A549 (cell line): Measurements from ENCODE around the gene TECPR2. TPM values are rescaled to one million over a fixed set of nuclear protein-coding genes. Genes with fewer than 3 reads are reported as not detected.

Experiments used
- ATAC-seq, 2 experiments: fragments of 200-7000 bp in 1 of 2; fragments of >200 bp in 1 of 2; cut with Nextera tagmentation in 1 of 2; cut with Tn5 transposase in 1 of 2; 3 replicates each; pipeline versions ENCODE4 v1.8.0 to v1.9.1; 2018 to 2020; ENCODE audit warnings: mild to moderate bottlenecking in 1 of 2, moderate library complexity in 1 of 2
- CTCF ChIA-PET: fragments of 300-600 bp; sonication (Branson Sonifier 250); formaldehyde crosslinking; extraction: SDS; loops from one replicate; lab custom pipeline; 2021; ENCODE audit warnings: antibody characterized with exemption, inconsistent platforms; lab: Yijun Ruan, JAX
- POLR2A ChIA-PET: fragments of 350-600 bp; formaldehyde crosslinking; extraction: SDS; loops from one replicate; lab custom pipeline; 2021; ENCODE audit warnings: antibody characterized with exemption, inconsistent platforms; lab: Yijun Ruan, JAX
- DNase-seq, 2 experiments: peaks; one replicate each; pipeline versions ENCODE4 v3.0.0 to v3.0.0-alpha.2; 2011 to 2016; ENCODE audit warnings: low read depth in 1 of 2, low spot score in 1 of 2
- FAIRE-seq: peaks from 2 replicates; lab custom pipeline; 2011; peaks lifted over from hg19 to GRCh38; lab: Jason Lieb, UNC
- H3K27ac ChIP-seq, 2 experiments: fragments of >200 bp; sonication (Bioruptor Twin); formaldehyde crosslinking; 3 replicates each; pipeline ENCODE4 v1.5.1; 2016 to 2017
- H3K4me1 ChIP-seq: fragments of >200 bp; sonication (Bioruptor Twin); formaldehyde crosslinking; 3 replicates; pipeline ENCODE4 v1.6.1; 2016
- H3K4me2 ChIP-seq: fragments of >200 bp; sonication (Bioruptor Twin); formaldehyde crosslinking; 3 replicates; pipeline ENCODE4 v1.6.1; 2016
- H3K4me3 ChIP-seq: fragments of >200 bp; sonication (Bioruptor Twin); formaldehyde crosslinking; 3 replicates; pipeline ENCODE4 v1.5.1; 2016
- H3K9me3 ChIP-seq: fragments of >200 bp; sonication (Bioruptor Twin); formaldehyde crosslinking; 3 replicates; pipeline ENCODE4 v1.6.1; 2016
- CBX2 ChIP-seq: fragments of 200-600 bp; sonication (generic); IDR thresholded peaks from 2 replicates; pipeline ENCODE4 v1.6.1; 2016; ENCODE audit warnings: low read depth, mild to moderate bottlenecking, borderline replicate concordance
- CEBPB ChIP-seq, 2 experiments: fragments of >200 bp in 1 of 2; sonication (Bioruptor Twin) in 1 of 2; formaldehyde crosslinking in 1 of 2; IDR thresholded peaks; 2 replicates each; pipeline ENCODE4 v1.6.1; 2012 to 2016
- CHD2 ChIP-seq: fragments of 150-350 bp; IDR thresholded peaks from 2 replicates; pipeline ENCODE4 v1.6.1; 2014; ENCODE audit warnings: low read length; ENCODE audit not compliant: partially characterized antibody
- CHD4 ChIP-seq: fragments of 200-600 bp; sonication (generic); IDR thresholded peaks from 2 replicates; pipeline ENCODE4 v1.6.1; 2016; ENCODE audit warnings: antibody characterized with exemption, mild to moderate bottlenecking, borderline replicate concordance
- EHF ChIP-seq: fragments of 250-450 bp; sonication (Bioruptor Pico); IDR thresholded peaks from 2 replicates; pipeline ENCODE4 v1.5.0; 2020; ENCODE audit warnings: mild to moderate bottlenecking
- FOSL2 ChIP-seq, 2 experiments: fragments of 450-650 bp in 1 of 2; fragments of >200 bp in 1 of 2; sonication (Bioruptor Twin) in 1 of 2; formaldehyde crosslinking; IDR thresholded peaks; 2 replicates each; pipeline versions ENCODE4 v1.5.0 to v1.6.1; 2016 to 2020; ENCODE audit warnings: mild to moderate bottlenecking in 1 of 2, moderate library complexity in 1 of 2
- FOXS1 ChIP-seq: fragments of 250-450 bp; sonication (Bioruptor Pico); IDR thresholded peaks from 2 replicates; pipeline ENCODE4 v1.5.0; 2020; ENCODE audit warnings: mild to moderate bottlenecking, moderate library complexity
- HOXB5 ChIP-seq: fragments of 250-450 bp; sonication (Bioruptor Pico); IDR thresholded peaks from 2 replicates; pipeline ENCODE4 v1.5.0; 2020; ENCODE audit warnings: mild to moderate bottlenecking, moderate library complexity
- JUN ChIP-seq, 2 experiments: fragments of >200 bp; sonication (Bioruptor Twin); formaldehyde crosslinking; IDR thresholded peaks; 2 replicates in 1 of 2; 3 replicates in 1 of 2; pipeline ENCODE4 v1.6.1; 2016 to 2017
- KDM1A ChIP-seq: fragments of 200-600 bp; sonication (generic); IDR thresholded peaks from 2 replicates; pipeline ENCODE4 v1.6.1; 2016; ENCODE audit warnings: low read depth, mild to moderate bottlenecking
- MAZ ChIP-seq: fragments of 150-350 bp; IDR thresholded peaks from 2 replicates; pipeline ENCODE4 v1.6.1; 2014; ENCODE audit warnings: antibody characterized with exemption, low read depth, low read length, borderline replicate concordance
- NPAS2 ChIP-seq: fragments of 250-450 bp; sonication (Bioruptor Pico); IDR thresholded peaks from 2 replicates; pipeline ENCODE4 v1.8.0; 2022; ENCODE audit warnings: mild to moderate bottlenecking, moderate library complexity, borderline replicate concordance
- PHF8 ChIP-seq: fragments of 200-600 bp; sonication (generic); IDR thresholded peaks from 2 replicates; pipeline ENCODE4 v1.6.1; 2016; ENCODE audit warnings: low read depth, mild to moderate bottlenecking, antibody characterized with exemption, moderate library complexity, borderline replicate concordance
- POLR2AphosphoS2 ChIP-seq: conservative IDR thresholded peaks from 2 replicates; pipeline ENCODE4 v1.6.1; 2012; ENCODE audit warnings: low read length, improper control_type of control experiment, inconsistent platforms
- RAD21 ChIP-seq, 2 experiments: fragments of >200 bp in 1 of 2; sonication (Bioruptor Twin) in 1 of 2; formaldehyde crosslinking in 1 of 2; IDR thresholded peaks in 1 of 2; conservative IDR thresholded peaks in 1 of 2; 2 replicates in 1 of 2; 3 replicates in 1 of 2; pipeline ENCODE4 v1.6.1; 2012 to 2018; ENCODE audit warnings: inconsistent platforms in 1 of 2
- RFX5 ChIP-seq: fragments of 450-650 bp; IDR thresholded peaks from 2 replicates; pipeline ENCODE4 v1.7.1; 2014; ENCODE audit warnings: antibody characterized with exemption, mild to moderate bottlenecking, moderate library complexity
- RNF2 ChIP-seq: fragments of 200-600 bp; sonication (generic); IDR thresholded peaks from 2 replicates; pipeline ENCODE4 v1.6.1; 2016; ENCODE audit warnings: low read depth, mild to moderate bottlenecking, antibody characterized with exemption, moderate library complexity, borderline replicate concordance
- SMC3 ChIP-seq: fragments of >200 bp; sonication (Bioruptor Twin); formaldehyde crosslinking; IDR thresholded peaks from 3 replicates; pipeline ENCODE4 v1.6.1; 2018; ENCODE audit warnings: inconsistent platforms
- SREBF2 ChIP-seq: fragments of 450-650 bp; IDR thresholded peaks from 2 replicates; pipeline ENCODE4 v1.6.1; 2014; ENCODE audit warnings: mild to moderate bottlenecking, moderate library complexity
- WGBS: methylation state at CpG from one replicate; pipeline ENCODE4 v1.1.6; 2017; ENCODE audit errors: missing lambda C conversion rate; 5-methylcytosine and 5-hydroxymethylcytosine counted together
- polyA plus RNA-seq, 4 experiments: library from polyadenylated mRNA; depleted of rRNA in 3 of 4; stranded (reverse); fragments of >200 nt; fragmentation: RNase III in 1 of 4; extraction: RNeasy Plus Mini Kit Qiagen cat#74134 plus additional on column Dnase treatment in 1 of 4; gene quantifications; 2 replicates in 3 of 4; 3 replicates in 1 of 4; pipeline ENCODE4 v1.2.3, GENCODE V29; 2011 to 2017
- TF ChIP-seq, protein P1 (sequence below): fragments of 250-450 bp; sonication (Bioruptor Pico); IDR thresholded peaks from 2 replicates; pipeline ENCODE4 v1.5.0; 2021; ENCODE audit warnings: mild to moderate bottlenecking, moderate library complexity, borderline replicate concordance
- TF ChIP-seq, protein P2 (sequence below): IDR thresholded peaks from 2 replicates; pipeline ENCODE4 v1.6.1; 2012
- TF ChIP-seq, protein P3 (sequence below): fragments of >200 bp; sonication (Bioruptor Twin); formaldehyde crosslinking; IDR thresholded peaks from 3 replicates; pipeline ENCODE4 v1.5.1; 2016
- TF ChIP-seq, protein P4 (sequence below): IDR thresholded peaks from 2 replicates; pipeline ENCODE4 v1.6.1; 2012; ENCODE audit warnings: low read depth, borderline replicate concordance
- TF ChIP-seq, protein P5 (sequence below): fragments of 450-650 bp; IDR thresholded peaks from 2 replicates; pipeline ENCODE4 v1.6.1; 2014; ENCODE audit warnings: antibody characterized with exemption

Gene TECPR2
- polyA plus RNA-seq, 2 of the 4 experiments (the other 2 are of a cell fraction) = 5.9 to 7.6 TPM

DNA sequence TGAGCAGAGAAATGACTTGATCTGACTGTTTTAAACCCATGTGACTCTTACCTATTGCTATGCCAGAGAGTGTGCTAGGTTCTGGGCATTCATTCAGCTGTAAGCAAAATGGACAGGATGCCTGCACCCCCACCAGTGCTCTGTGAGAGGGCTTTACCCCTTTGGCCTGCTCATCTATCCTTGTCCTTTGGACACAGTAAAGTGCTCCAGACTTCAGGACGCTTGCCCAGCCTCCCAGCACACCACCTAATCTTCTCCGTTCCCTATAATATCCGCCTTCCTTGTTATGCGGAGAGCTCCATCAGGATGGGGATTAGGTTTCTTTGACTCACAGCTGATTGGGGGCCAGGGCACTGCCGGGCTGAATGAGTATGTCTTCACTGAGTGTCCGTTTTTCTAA is 47.6 kb upstream of the TECPR2 start (continued):
- TF ChIP-seq, protein P1, sequence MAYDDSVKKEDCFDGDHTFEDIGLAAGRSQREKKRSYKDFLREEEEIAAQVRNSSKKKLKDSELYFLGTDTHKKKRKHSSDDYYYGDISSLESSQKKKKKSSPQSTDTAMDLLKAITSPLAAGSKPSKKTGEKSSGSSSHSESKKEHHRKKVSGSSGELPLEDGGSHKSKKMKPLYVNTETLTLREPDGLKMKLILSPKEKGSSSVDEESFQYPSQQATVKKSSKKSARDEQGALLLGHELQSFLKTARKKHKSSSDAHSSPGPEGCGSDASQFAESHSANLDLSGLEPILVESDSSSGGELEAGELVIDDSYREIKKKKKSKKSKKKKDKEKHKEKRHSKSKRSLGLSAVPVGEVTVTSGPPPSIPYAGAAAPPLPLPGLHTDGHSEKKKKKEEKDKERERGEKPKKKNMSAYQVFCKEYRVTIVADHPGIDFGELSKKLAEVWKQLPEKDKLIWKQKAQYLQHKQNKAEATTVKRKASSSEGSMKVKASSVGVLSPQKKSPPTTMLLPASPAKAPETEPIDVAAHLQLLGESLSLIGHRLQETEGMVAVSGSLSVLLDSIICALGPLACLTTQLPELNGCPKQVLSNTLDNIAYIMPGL (CRISPR knock-in tag) = no peak

DNA sequence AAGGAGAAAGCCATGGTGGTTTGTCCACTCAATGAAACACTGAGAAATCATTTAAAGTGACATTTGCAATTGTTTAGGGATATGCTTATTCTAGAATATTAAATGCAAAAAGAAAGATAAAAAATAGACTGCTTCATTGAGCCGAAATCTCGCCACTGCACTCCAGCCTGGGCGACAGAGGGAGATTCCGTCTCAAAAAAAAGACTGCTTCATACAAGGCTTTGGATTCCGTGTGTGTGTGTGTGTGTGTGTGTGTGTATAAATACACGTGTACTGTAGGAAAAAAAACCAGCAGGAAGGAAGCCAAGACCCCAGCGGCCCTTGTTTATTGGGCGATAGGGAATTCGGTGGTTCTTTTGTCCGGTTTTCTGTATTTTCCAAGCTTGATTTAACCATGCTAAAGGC is 46.4 kb upstream of the TECPR2 start:
- H3K4me1 ChIP-seq = peaks cover 36% of the 10 kb centered on the region

DNA sequence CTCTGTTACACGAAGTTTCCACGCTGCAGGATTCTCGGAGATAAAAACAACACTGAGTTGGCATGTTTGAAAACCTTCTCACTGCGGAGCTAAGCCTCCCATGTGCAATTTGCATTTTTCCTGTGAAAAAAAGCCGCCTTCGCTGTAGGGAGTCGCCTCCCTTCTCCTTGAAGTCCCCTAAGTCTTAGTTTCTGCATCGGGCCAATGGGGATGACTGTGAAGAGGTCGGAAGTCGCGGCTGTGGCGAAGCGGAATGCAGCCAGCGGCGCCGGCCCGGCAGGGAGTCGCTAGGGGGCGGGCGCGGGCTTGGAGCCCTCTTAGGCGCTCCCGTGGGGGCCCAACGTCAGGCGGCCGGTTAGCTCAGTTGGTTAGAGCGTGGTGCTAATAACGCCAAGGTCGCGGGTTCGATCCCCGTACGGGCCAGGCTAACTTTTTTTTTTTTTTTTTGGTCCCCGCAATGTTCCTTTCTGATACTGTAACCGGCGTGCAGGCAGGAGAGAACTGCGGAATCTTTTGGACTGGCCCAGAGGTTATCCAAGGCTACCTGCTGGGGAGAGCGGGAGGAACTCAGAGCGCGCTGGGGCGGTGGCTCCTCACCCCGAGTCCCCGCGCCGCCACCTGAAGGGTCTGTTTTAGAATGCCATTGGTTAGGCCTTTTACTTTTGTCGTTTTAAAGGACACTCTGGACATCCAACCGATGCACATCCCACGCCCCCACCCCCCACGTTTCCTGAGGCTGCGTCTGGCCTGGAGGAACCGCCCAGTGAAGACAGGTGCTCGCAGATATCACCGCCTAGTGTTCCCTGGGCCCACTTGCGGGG is 45.8 kb upstream of the TECPR2 start:
- Histone ChIP-seq H3K4me1 (peaks cover 36% of the 10 kb centered on the region), H3K4me2 (peak overlapping the region; percentile 90), H3K9me3 (no peaks in the 10 kb centered on the region), H3K4me3 (peak overlapping the region; percentile 51), H3K27ac (peak overlapping the region; percentile 79 to 99)
- peak; percentile 86 to 93 for DNase-seq
- ChIA-PET POLR2A (interaction anchor here (0.6 to 1.1 kb wide), 10 partner anchors 8 to 1693 kb away, joined by 3 to 8 read pairs (median 3); partner anchors contain the start of genes CINP, MOK and TECPR2), CTCF (interaction anchor here (0.6 to 8.8 kb wide), 39 partner anchors 8 to 1930 kb away, joined by 3 to 100 read pairs (median 4); partner anchors contain the start of genes DYNC1H1 and MOK)
- peak; percentile 72 for FAIRE-seq
- ATAC-seq = peak; percentile 65 to 82
- under 1% methylated on average over 39 of the region's 54 CpGs for WGBS
- TF ChIP-seq, protein P2, sequence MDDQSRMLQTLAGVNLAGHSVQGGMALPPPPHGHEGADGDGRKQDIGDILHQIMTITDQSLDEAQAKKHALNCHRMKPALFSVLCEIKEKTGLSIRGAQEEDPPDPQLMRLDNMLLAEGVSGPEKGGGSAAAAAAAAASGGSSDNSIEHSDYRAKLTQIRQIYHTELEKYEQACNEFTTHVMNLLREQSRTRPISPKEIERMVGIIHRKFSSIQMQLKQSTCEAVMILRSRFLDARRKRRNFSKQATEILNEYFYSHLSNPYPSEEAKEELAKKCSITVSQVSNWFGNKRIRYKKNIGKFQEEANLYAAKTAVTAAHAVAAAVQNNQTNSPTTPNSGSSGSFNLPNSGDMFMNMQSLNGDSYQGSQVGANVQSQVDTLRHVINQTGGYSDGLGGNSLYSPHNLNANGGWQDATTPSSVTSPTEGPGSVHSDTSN = no peak
- TF ChIP-seq SMC3 (peak; percentile 39; the same call in 1 of the 3 replicates), RFX5 (no peak), CEBPB (IDR thresholded peaks at IDR 0.05) (peak in 1 of 2 experiments; percentile 32; a peak in 1 of 4 replicates), PHF8 (peak; percentile 44; the same call in 1 of the 2 replicates), SREBF2 (peak; percentile 98), RNF2 (no peak), CHD4 (peak; percentile 91; the same call in 1 of the 2 replicates), POLR2AphosphoS2 (no peak), CHD2 (no peak), FOXS1 (CRISPR knock-in tag) (no peak), JUN (IDR thresholded peaks at IDR 0.05) (peak; percentile 45 to 61; a peak in 4 of 5 replicates), MAZ (peak; percentile 51; the same call in 1 of the 2 replicates), FOSL2 (IDR thresholded peaks at IDR 0.05) (no peak), FOSL2 (CRISPR knock-in tag; IDR thresholded peaks at IDR 0.05) (peak; percentile 38; the same call in 1 of the 2 replicates), KDM1A (peak; percentile 70; the same call in 1 of the 2 replicates), RAD21 (conservative IDR thresholded peaks at IDR 0.05 in 1 of 2, IDR thresholded peaks at IDR 0.05 in 1 of 2) (peak in 1 of 2 experiments; percentile 11; a peak in 2 of 5 replicates)
- TF ChIP-seq, protein P3, sequence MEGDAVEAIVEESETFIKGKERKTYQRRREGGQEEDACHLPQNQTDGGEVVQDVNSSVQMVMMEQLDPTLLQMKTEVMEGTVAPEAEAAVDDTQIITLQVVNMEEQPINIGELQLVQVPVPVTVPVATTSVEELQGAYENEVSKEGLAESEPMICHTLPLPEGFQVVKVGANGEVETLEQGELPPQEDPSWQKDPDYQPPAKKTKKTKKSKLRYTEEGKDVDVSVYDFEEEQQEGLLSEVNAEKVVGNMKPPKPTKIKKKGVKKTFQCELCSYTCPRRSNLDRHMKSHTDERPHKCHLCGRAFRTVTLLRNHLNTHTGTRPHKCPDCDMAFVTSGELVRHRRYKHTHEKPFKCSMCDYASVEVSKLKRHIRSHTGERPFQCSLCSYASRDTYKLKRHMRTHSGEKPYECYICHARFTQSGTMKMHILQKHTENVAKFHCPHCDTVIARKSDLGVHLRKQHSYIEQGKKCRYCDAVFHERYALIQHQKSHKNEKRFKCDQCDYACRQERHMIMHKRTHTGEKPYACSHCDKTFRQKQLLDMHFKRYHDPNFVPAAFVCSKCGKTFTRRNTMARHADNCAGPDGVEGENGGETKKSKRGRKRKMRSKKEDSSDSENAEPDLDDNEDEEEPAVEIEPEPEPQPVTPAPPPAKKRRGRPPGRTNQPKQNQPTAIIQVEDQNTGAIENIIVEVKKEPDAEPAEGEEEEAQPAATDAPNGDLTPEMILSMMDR = peak; percentile 68
- TF ChIP-seq, protein P4, sequence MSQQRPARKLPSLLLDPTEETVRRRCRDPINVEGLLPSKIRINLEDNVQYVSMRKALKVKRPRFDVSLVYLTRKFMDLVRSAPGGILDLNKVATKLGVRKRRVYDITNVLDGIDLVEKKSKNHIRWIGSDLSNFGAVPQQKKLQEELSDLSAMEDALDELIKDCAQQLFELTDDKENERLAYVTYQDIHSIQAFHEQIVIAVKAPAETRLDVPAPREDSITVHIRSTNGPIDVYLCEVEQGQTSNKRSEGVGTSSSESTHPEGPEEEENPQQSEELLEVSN = peak; percentile 61; the same call in 1 of the 2 replicates
- TF ChIP-seq, protein P5, sequence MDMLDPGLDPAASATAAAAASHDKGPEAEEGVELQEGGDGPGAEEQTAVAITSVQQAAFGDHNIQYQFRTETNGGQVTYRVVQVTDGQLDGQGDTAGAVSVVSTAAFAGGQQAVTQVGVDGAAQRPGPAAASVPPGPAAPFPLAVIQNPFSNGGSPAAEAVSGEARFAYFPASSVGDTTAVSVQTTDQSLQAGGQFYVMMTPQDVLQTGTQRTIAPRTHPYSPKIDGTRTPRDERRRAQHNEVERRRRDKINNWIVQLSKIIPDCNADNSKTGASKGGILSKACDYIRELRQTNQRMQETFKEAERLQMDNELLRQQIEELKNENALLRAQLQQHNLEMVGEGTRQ = no peak
- TF ChIP-seq, protein P1 (CRISPR knock-in tag) = peak; percentile 96; the same call in 1 of the 2 replicates

More for the DNA sequence above, 46.4 kb upstream of the TECPR2 start:
- Histone ChIP-seq H3K9me3 (no peaks in the 10 kb centered on the region), H3K4me3 (peak overlapping the region; percentile 37), H3K27ac (peak overlapping the region; percentile 73 to 99), H3K4me2 (peak overlapping the region; percentile 81)
- TF ChIP-seq CBX2 (no peak), HOXB5 (CRISPR knock-in tag) (no peak), EHF (CRISPR knock-in tag) (no peak), NPAS2 (CRISPR knock-in tag) (0 out of 2 replicates have a peak, but pooled peaks have one; percentile 39)
- 4% methylated on average over 10 of the region's 10 CpGs for WGBS
- ChIA-PET POLR2A (interaction anchor here (0.6 to 1.1 kb wide), 8 partner anchors 8 to 1693 kb away, joined by 3 to 8 read pairs (median 3); partner anchors contain the start of gene MOK), CTCF (interaction anchor here (0.6 to 8.8 kb wide), 37 partner anchors 9 to 1929 kb away, joined by 3 to 100 read pairs (median 5); partner anchors contain the start of genes DYNC1H1 and MOK)
- DNase-seq (peak in 1 of 2 experiments; percentile 74), FAIRE-seq (no peak), ATAC-seq (no peak)
